HK-2 (cell line): ENCODE results near the gene QSER1.
"Not testable (repeated sequence)": the region's sequence is repeated elsewhere in the genome, so short reads cannot be mapped to it uniquely, and the experiment has no call there.

Experiments used
- DNase-seq: peaks from one replicate; pipeline ENCODE4 v3.0.0-alpha.2; 2018; ENCODE audit not compliant: unreplicated experiment

The QSER1 gene

DNA sequence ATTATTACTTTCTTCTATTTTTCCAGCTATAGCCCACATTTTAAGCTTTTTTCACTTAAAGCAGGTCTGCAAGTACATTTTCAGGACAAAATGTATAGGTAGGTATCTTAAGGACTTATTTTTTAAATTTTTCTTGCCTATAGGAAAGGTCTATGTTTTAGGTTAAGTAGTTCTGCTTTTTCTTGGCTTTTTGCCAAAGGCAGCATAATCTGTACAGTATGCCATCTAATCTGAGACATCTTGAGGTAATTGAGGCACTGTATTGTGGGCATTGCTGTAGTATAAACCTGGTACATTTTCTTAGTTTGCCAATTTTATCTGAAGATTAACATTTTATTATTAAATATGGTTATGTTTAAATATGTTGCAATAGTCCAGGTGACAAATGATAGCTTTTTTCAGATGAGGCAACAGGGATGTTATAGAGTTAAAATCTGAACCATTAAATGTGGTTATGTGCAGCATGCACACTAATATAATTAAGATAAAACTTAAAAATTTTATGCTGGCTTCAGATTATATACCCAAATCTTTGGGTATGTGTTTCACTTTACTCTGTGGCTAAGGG lies 42.9 kb downstream of the QSER1 start:
- no peak for DNase-seq

GRCh38 chr11:32936178-32936577 lies 43.6 kb downstream of the QSER1 start:
- not testable (repeated sequence) for DNase-seq

GRCh38 chr11:32937283-32937682 lies 44.7 kb downstream of the QSER1 start:
- not testable (repeated sequence) for DNase-seq

- no peak for DNase-seq
These were observed 46.4 kb downstream of the QSER1 start for GRCh38 chr11:32939046-32939445.

DNA sequence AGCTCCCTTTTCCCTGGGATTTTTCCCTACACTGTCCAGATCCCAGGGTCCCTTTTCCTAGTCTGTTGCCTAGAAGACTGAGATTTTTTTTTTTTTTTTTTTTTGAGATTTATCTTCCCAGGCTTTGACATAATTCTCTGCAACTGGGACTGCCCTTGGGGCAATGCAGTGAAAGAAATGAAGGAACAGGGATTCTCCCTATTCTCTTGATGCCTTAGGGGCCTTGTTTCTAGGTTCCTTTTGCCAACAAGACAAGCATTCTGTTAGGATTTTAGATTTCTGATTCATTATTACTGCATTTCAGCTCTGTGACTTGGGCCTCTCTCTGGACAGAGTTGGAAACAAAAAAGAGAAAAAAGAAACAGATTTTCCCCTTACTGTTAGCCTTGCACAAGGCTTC lies 47.3 kb downstream of the QSER1 start:
- no peak for DNase-seq

GRCh38 chr11:32940865-32941264 lies 48.3 kb downstream of the QSER1 start:
- no peak for DNase-seq

DNA sequence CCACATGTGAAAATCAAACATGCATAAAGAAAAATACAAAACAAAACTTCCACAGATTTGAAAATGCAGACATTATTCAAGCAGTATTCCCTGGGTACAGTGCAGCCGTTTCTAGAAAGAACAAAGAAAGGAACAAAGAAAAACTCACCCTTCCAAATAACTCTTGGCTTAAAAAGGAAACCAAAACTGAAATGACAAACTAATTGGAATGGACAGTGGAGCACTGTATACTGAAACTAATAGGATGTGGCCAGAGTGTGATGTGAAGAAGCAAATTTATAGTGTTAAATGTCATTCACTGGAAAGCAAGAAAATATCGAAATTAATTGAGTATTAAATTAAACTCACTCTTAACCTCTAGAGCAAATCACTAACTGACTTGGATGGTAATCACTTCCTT lies 55.4 kb downstream of the QSER1 start:
- no peak for DNase-seq

GRCh38 chr11:32949739-32950138 lies 57.1 kb downstream of the QSER1 start:
- DNase-seq = no peak

DNA sequence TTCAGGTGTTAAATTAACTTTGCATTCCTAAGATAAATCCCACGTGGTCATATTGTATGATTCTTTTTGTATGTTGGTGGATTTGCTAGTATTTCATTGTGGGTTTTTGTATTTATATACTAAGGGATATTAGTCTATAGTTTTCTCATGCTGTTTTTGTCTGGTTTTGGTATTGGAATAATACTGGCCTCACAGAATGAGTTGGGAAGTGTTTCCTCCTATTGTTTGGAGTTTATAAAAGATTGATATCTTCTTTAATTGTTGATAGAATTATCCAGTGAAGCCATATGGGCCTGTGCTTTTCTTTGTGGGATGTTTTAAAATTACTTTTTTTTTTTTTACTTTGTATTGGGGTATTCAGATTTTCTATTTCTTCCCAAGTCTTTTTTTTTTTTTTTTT lies 59.8 kb downstream of the QSER1 start:
- no peak for DNase-seq

- DNase-seq = no peak
These were observed 61.1 kb downstream of the QSER1 start for GRCh38 chr11:32953700-32954099.

DNA sequence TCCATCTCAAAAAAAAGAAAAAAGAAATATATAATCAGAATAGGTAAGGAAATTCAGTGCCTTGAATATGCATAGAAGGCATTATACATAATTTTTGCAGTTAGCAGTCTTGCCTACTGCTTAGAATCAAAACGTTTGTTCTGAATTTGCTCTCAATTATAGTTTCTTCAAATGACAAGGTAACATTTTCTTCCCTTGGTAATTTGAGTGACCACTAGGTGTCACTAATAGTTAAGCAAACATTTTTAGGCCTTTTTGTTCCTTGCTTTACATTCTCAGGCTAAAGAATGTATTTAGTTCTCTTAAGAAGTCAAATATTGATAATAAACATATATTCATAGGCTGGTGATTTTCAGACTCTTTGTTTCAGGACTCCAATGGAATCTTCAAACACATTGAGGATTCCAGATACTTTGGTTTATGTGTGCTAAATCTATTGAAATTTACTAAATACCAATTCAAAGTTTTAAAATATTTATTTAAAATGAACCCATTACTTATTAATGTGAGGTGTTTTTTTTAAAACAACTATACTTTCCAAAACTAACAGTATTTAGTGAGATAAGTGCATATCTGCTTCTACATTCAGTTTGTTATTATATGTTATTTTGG lies 68.0 kb downstream of the QSER1 start:
- DNase-seq = no peak

DNA sequence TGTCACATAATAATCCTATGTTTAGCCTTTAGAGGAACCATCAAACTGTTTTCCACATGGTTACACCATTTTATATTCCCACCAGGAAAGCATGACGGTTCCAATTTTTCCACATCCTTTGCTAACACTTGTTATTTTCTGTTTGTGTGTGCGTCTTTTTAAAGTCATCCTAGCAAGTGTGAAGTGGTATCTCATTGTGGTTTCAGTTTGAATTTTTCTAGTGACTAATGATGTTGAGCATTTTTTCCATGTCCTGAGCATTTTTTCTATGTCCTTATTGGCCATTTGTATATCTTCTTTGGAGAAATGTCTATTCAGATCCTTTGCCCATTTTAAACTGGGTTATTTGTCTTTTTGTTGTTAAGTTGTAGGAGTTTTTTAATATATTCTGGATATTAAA lies 69.4 kb downstream of the QSER1 start:
- DNase-seq = no peak

DNA sequence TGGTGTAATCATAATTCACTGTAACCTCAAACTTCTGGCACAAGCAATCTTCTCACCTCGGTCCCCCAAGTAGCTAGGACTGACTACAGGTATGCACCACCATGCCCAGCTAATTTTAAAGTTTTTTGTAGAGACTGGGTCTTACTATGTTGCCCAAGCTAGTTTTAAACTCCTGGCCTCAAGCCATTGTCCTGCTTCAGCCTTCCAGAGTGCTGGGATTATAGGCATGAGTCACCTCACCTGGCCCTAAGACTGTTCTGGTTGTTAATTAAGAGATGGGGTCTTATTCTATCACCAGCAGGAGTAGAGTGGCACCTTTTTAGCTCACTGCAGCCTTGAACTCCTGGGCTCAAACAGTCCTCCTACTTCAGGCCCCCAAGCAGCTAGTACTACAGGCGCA lies 71.1 kb downstream of the QSER1 start:
- no peak for DNase-seq

DNA sequence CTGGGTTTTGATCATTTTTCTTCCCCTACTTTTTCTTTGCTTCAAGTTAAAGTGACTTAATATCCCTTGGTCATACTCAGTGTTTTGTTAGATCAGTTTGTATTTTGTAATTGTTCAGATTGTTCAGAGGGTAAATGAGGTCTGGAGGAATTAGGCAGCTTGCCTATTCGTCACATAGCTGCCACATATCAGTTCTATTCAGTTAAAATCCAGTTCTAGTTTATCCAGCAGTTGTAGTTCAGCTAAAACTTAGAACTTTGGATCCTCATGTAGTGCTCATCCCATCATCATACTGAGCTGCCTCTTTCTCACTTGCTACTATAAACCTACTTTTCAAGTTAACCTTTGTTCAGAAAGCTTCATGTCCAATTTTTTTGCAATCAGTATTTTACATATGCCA lies 75.9 kb downstream of the QSER1 start:
- no peak for DNase-seq

GRCh38 chr11:32972233-32972632 lies 79.6 kb downstream of the QSER1 start:
- DNase-seq = not testable (repeated sequence)

DNA sequence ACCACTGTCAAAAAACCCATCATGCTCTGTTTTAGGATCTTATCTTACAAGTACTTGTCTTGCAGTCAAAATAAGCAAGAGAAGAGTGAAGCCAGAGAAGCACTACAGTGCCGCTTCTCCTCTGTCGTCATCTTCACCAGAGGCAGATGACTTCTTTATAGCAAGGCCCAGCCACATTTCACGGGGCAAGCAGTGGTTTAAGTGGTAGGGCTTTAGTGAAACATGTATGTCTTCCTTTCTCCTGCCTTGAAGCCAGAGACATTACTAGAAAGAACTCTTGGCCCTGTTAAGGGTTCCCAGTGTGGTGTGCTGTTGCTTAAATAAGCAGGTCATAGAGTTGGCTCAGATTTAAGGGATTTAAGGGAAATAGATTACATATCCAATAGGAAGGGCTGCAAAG lies 80.2 kb downstream of the QSER1 start:
- DNase-seq = no peak

DNA sequence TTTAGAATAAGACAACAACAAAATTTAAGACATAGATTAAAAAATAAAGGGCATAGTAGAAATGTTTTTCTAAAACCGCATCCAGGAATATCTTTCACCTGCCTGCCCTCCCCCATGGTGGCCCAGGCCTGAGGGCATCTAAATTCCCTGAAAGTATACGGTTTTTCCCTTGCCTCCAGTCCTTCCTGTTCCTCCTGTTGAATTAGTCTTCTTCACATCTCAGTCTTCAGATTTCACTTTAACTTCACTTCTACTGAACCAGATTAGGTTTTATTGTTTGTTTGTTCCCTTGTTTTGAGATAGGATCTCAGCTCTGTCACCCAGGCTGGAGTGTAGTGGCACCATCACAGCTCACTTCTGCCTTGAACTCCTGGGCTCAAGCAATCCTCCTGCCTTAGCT lies 90.0 kb downstream of the QSER1 start:
- DNase-seq = no peak

DNA sequence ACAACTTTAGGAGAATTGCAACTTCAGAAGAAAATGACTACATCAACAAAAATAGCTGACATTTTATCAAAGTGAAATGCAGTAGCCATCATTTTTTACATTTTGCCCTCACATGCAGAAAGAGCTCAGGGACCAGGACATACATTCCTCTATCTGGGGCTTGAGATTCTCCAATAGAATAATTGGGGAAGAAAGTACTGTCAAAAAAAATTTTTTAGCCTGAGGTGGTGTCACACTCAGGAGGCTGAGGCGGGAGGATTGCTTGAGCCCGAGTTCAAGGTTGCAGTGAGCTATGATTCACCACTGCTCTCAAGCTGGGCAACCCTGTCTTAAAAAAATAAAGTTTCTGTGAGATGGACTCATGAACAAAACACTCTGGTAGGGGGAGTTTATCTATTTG lies 90.9 kb downstream of the QSER1 start:
- DNase-seq = no peak

GRCh38 chr11:32985600-32985999 lies 93.0 kb downstream of the QSER1 start:
- no peak for DNase-seq

- no peak for DNase-seq
These were observed 95.2 kb downstream of the QSER1 start for GRCh38 chr11:32987851-32988250.

- no peak for DNase-seq
These were observed 97.9 kb downstream of the QSER1 start for GRCh38 chr11:32990481-32990880.

- no peak for DNase-seq
These were observed 98.8 kb downstream of the QSER1 start for GRCh38 chr11:32991427-32991826.

DNA sequence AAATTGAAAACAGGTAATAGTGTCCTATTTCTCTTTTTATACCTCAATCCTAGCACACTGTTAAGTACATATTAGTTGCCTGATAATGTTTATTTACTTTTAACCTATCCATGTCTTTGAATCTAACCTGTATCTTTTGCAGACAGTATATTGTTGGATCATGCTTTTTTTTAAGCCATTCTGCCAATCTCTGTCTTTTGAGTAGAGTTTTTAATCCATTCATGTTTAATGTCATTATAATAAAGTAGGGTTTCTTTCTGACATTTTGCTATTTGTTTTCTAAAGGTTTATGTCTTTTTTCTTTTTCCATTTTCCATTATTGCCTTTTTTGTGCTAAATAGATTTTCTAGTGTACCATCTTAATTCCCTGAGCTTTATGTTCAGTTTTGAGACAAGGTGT lies 99.3 kb downstream of the QSER1 start:
- no peak for DNase-seq

- DNase-seq = no peak
These were observed 107.6 kb downstream of the QSER1 start for GRCh38 chr11:33000181-33000580.
